HepG2 (cell line): ENCODE results near the gene CABP2. TPM values are rescaled to one million over a fixed set of nuclear protein-coding genes. Genes with fewer than 3 reads are reported as not detected.

Experiments used
- CTCF ChIP-seq: sonication (generic); formaldehyde crosslinking; IDR thresholded peaks from 2 replicates; pipeline ENCODE4 v1.5.0; 2020; ENCODE audit warnings: mild to moderate bottlenecking, missing genetic modification reagents, moderate library complexity
- GABPB1 ChIP-seq: IDR thresholded peaks from 2 replicates; pipeline ENCODE4 v1.6.1; 2016; ENCODE audit warnings: mild to moderate bottlenecking, missing genetic modification reagents, moderate library complexity, missing compliant biosample characterization
- HMGA1 ChIP-seq: sonication (generic); formaldehyde crosslinking; conservative IDR thresholded peaks from 2 replicates; pipeline ENCODE4 v1.4.0; 2020; ENCODE audit warnings: missing genetic modification reagents
- NPAS2 ChIP-seq: sonication (generic); formaldehyde crosslinking; IDR thresholded peaks from 2 replicates; pipeline ENCODE4 v1.8.0; 2022; ENCODE audit warnings: mild to moderate bottlenecking, missing genetic modification reagents, borderline replicate concordance
- PHF5A ChIP-seq: IDR thresholded peaks from one replicate; pipeline ENCODE4 v1.6.1; 2018; ENCODE audit warnings: low read depth, missing genetic modification reagents; ENCODE audit not compliant: unreplicated experiment
- SMYD3 ChIP-seq: sonication (generic); formaldehyde crosslinking; IDR thresholded peaks from 2 replicates; pipeline ENCODE4 v1.8.1; 2023; ENCODE audit warnings: mild to moderate bottlenecking, missing genetic modification reagents
- TCF7L2 ChIP-seq: IDR thresholded peaks from 2 replicates; pipeline ENCODE4 v1.6.1; 2011; ENCODE audit warnings: mild to moderate bottlenecking, low read depth, low read length, moderate library complexity
- ZBTB7A ChIP-seq: sonication (generic); formaldehyde crosslinking; IDR thresholded peaks from 2 replicates; pipeline ENCODE4 v1.8.0; 2022; ENCODE audit warnings: mild to moderate bottlenecking, missing genetic modification reagents
- ZNF335 ChIP-seq: sonication (generic); formaldehyde crosslinking; IDR thresholded peaks from 2 replicates; pipeline ENCODE4 v1.4.0; 2020; ENCODE audit warnings: missing genetic modification reagents
- ZNF441 ChIP-seq: sonication (generic); formaldehyde crosslinking; IDR thresholded peaks from 2 replicates; pipeline ENCODE4 v1.7.0; 2021; ENCODE audit warnings: missing genetic modification reagents, borderline replicate concordance
- ZNF562 ChIP-seq: sonication (generic); formaldehyde crosslinking; IDR thresholded peaks from 2 replicates; pipeline ENCODE4 v1.8.0; 2022; ENCODE audit warnings: missing genetic modification reagents, borderline replicate concordance
- ZNF605 ChIP-seq: sonication (generic); formaldehyde crosslinking; IDR thresholded peaks from 2 replicates; pipeline ENCODE4 v1.8.0; 2022; ENCODE audit warnings: mild to moderate bottlenecking, missing genetic modification reagents
- ZNF616 ChIP-seq: sonication (generic); formaldehyde crosslinking; IDR thresholded peaks from 2 replicates; pipeline ENCODE4 v1.5.0; 2020; ENCODE audit warnings: low read depth, mild to moderate bottlenecking, missing genetic modification reagents
- ZNF737 ChIP-seq: sonication (generic); formaldehyde crosslinking; IDR thresholded peaks from 2 replicates; pipeline ENCODE4 v1.5.0; 2020; ENCODE audit warnings: missing genetic modification reagents, mild to moderate bottlenecking, borderline replicate concordance
- polyA plus RNA-seq, 8 experiments: library from polyadenylated mRNA; depleted of rRNA in 3 of 8; stranded (reverse) in 7 of 8; unstranded in 1 of 8; fragments of >200 nt; fragmentation: Illumina TruSeq in 4 of 8; extraction: Trizol in 4 of 8; gene quantifications; 2 replicates each; pipeline versions ENCODE4 v1.2.1 to v1.2.3, GENCODE V29; 2011 to 2016; ENCODE audit warnings: low read depth in 4 of 8, missing spikeins in 1 of 8, mixed read lengths in 1 of 8; ENCODE audit not compliant: insufficient read depth in 1 of 8
- total RNA-seq, 5 experiments: library from RNA; depleted of rRNA; stranded (reverse); fragments of >200 nt; fragmentation: Illumina TruSeq; extraction: Trizol; gene quantifications; 2 replicates each; pipeline ENCODE4 v1.2.3, GENCODE V29; 2016; ENCODE audit warnings: low read depth in 1 of 5
- TF ChIP-seq, protein P1 (sequence below): sonication (generic); formaldehyde crosslinking; IDR thresholded peaks from 2 replicates; pipeline ENCODE4 v1.4.0; 2020; ENCODE audit warnings: mild to moderate bottlenecking, missing genetic modification reagents
- TF ChIP-seq, protein P2 (sequence below): sonication (generic); formaldehyde crosslinking; IDR thresholded peaks from 2 replicates; pipeline ENCODE4 v1.8.0; 2022; ENCODE audit warnings: mild to moderate bottlenecking, missing genetic modification reagents, borderline replicate concordance

Gene CABP2
- total and polyA plus RNA-seq, 2 of the 13 experiments (the other 11 are each of a cell fraction or from before 2014, with no cell fraction given): not detected

DNA sequence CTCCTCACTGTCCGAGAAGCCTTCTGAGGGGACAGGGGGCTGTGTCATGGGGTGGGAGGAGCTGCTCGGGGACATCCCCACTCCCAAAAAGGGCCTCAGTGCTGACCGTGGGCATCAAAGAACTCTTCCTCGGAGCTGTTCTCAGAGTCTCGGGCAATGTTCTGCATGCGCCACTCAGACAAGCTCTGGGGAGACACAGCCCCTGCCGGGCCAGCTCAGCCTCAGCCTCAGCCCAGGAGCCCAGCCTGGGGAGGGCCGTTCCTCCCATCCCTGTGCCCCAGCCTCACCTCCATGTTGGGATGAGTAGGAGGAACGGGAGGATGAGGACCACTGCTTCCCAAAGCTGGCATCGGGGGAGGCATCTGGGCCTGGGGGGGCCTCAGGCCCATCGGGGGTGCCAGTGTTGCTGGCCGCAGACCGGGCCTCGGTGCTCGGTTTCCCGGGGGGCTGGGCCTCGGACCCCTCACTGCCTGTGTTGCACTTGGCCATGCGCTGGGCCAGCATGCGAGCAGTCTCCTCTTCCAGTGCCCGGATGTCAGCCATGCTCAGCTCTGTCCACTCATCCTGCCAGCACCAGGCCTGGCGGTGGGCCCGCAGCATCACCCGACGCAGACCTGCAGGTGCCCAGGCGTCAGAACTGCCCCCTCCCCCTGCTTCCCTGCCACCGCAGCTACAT, 23.3 kb downstream of the CABP2 start (continued):
- no peak for TF ChIP-seq CTCF
- no peak for TF ChIP-seq ZBTB7A
- TF ChIP-seq HMGA1: no peak
- TF ChIP-seq, protein P1, sequence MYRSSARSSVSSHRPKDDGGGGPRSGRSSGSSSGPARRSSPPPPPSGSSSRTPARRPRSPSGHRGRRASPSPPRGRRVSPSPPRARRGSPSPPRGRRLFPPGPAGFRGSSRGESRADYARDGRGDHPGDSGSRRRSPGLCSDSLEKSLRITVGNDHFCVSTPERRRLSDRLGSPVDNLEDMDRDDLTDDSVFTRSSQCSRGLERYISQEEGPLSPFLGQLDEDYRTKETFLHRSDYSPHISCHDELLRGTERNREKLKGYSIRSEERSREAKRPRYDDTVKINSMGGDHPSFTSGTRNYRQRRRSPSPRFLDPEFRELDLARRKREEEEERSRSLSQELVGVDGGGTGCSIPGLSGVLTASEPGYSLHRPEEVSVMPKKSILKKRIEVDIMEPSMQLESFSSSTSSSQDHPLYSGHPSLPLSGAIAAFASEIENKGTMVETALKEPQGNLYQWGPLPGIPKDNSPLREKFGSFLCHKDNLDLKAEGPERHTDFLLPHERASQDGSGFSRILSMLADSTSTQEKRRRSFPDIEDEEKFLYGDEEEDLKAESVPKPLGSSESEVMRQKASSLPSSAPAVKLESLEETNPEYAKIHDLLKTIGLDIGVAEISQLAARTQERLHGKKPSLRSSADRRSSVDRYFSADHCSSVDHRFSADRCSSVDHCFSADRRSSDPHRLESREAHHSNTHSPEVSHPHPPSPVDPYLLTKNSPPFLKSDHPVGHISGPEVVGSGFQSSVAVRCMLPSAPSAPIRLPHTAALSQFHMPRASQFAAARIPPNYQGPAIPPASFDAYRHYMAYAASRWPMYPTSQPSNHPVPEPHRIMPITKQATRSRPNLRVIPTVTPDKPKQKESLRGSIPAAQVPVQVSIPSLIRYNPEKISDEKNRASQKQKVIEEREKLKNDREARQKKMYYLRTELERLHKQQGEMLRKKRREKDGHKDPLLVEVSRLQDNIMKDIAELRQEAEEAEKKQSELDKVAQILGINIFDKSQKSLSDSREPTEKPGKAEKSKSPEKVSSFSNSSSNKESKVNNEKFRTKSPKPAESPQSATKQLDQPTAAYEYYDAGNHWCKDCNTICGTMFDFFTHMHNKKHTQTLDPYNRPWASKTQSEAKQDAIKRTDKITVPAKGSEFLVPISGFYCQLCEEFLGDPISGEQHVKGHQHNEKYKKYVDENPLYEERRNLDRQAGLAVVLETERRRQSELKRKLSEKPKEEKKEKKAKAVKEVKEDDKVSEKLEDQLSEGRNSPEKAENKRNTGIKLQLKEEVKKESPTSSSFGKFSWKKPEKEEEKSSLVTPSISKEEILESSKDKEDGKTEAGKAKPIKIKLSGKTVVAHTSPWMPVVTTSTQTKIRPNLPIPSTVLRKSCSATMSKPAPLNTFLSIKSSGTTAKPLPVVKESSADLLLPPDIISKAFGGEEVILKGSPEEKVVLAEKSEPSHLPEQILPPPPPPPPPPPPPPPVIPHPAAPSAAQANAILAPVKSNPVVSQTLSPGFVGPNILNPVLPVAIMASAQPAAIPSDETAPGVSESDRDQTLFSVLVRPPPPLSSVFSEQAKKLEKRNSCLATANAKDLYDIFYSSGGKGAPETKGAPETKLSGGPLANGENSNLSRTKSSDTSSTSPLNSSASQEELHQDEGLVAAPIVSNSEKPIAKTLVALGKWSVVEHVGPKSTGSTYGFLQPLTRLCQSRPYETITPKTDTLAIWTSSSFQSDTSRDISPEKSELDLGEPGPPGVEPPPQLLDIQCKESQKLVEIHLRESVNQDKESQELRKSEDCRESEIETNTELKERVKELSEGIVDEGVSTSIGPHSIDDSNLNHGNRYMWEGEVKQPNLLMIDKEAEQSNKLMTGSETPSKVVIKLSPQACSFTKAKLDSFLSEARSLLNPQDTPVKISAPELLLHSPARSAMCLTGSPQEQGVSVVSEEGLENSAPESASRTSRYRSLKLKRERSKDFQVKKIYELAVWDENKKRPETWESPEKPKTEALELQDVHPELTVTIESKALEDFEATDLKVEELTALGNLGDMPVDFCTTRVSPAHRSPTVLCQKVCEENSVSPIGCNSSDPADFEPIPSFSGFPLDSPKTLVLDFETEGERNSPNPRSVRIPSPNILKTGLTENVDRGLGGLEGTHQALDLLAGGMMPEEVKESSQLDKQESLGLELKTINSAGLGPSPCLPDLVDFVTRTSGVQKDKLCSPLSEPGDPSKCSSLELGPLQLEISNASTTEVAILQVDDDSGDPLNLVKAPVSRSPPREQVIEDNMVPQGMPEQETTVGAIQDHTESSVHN: no peak
- no peak for TF ChIP-seq SMYD3
- no peak for TF ChIP-seq ZNF441 (CRISPR knock-in tag)
- no peak for TF ChIP-seq ZNF616 (CRISPR knock-in tag)
- no peak for TF ChIP-seq ZNF737
- no peak for TF ChIP-seq ZNF562
- no peak for TF ChIP-seq NPAS2 (CRISPR knock-in tag)
- TF ChIP-seq, protein P2, sequence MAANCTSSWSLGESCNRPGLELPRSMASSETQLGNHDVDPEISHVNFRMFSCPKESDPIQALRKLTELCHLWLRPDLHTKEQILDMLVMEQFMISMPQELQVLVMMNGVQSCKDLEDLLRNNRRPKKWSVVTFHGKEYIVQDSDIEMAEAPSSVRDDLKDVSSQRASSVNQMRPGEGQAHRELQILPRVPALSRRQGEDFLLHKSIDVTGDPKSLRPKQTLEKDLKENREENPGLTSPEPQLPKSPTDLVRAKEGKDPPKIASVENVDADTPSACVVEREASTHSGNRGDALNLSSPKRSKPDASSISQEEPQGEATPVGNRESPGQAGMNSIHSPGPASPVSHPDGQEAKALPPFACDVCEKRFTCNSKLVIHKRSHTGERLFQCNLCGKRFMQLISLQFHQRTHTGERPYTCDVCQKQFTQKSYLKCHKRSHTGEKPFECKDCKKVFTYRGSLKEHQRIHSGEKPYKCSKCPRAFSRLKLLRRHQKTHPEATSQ (CRISPR knock-in tag): no peak
- no peak for TF ChIP-seq ZNF335
- no peak for TF ChIP-seq PHF5A (CRISPR knock-in tag)
- no peak for TF ChIP-seq TCF7L2
- no peak for TF ChIP-seq GABPB1 (CRISPR knock-in tag)
- TF ChIP-seq ZNF605 (CRISPR knock-in tag): no peak
